Panc1 (cell line): ENCODE data around the gene SLC2A5.

Source experiments
- POLR2AphosphoS5 ChIP-seq: IDR thresholded peaks from 2 replicates; pipeline ENCODE4 v1.6.1; 2012; ENCODE audit warnings: mild to moderate bottlenecking, low read depth, low read length, moderate library complexity
- SIN3A ChIP-seq: IDR thresholded peaks from 2 replicates; pipeline ENCODE4 v1.6.1; 2012; ENCODE audit warnings: low read depth, mild to moderate bottlenecking, low read length, moderate library complexity, borderline replicate concordance; ENCODE audit not compliant: insufficient read depth
- TCF7L2 ChIP-seq: IDR thresholded peaks from 2 replicates; pipeline ENCODE4 v1.6.1; 2011; ENCODE audit warnings: mild to moderate bottlenecking, low read depth, low read length, inconsistent platforms
- TF ChIP-seq, protein P1 (sequence below): fragments of 450-650 bp; IDR thresholded peaks from 2 replicates; pipeline ENCODE4 v1.5.1; 2017; ENCODE audit warnings: mild to moderate bottlenecking
- TF ChIP-seq, protein P2 (sequence below), 2 experiments: IDR thresholded peaks; 2 replicates each; pipeline ENCODE4 v1.6.1; 2011 to 2012; ENCODE audit warnings: low read depth in 2 of 2, control low read depth in 1 of 2, low read length in 1 of 2, mild to moderate bottlenecking in 1 of 2, moderate library complexity in 1 of 2; ENCODE audit not compliant: insufficient read depth in 1 of 2

DNA sequence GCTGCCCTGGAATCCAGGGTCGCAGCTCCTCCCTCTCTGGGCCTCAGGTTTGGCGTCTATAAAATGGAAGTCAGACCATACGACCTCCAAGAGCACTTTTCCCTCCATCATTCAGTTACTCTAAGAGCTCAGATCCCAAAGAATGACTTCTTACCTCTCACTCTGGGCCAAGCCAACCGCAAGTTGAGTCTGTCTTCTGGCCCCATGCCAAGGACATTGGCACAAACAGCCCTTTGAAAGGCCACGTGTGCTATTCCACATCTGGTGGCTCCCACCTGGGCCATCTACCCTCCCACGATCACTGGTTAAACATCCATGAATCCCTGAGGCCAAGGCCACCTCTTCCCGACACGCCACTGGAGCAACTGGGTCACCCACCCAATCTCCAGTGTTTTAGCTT, 55.6 kb downstream of the SLC2A5 start:
- TF ChIP-seq, protein P1, sequence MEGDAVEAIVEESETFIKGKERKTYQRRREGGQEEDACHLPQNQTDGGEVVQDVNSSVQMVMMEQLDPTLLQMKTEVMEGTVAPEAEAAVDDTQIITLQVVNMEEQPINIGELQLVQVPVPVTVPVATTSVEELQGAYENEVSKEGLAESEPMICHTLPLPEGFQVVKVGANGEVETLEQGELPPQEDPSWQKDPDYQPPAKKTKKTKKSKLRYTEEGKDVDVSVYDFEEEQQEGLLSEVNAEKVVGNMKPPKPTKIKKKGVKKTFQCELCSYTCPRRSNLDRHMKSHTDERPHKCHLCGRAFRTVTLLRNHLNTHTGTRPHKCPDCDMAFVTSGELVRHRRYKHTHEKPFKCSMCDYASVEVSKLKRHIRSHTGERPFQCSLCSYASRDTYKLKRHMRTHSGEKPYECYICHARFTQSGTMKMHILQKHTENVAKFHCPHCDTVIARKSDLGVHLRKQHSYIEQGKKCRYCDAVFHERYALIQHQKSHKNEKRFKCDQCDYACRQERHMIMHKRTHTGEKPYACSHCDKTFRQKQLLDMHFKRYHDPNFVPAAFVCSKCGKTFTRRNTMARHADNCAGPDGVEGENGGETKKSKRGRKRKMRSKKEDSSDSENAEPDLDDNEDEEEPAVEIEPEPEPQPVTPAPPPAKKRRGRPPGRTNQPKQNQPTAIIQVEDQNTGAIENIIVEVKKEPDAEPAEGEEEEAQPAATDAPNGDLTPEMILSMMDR = no peak
- TF ChIP-seq POLR2AphosphoS5 = no peak
- TF ChIP-seq, protein P2, sequence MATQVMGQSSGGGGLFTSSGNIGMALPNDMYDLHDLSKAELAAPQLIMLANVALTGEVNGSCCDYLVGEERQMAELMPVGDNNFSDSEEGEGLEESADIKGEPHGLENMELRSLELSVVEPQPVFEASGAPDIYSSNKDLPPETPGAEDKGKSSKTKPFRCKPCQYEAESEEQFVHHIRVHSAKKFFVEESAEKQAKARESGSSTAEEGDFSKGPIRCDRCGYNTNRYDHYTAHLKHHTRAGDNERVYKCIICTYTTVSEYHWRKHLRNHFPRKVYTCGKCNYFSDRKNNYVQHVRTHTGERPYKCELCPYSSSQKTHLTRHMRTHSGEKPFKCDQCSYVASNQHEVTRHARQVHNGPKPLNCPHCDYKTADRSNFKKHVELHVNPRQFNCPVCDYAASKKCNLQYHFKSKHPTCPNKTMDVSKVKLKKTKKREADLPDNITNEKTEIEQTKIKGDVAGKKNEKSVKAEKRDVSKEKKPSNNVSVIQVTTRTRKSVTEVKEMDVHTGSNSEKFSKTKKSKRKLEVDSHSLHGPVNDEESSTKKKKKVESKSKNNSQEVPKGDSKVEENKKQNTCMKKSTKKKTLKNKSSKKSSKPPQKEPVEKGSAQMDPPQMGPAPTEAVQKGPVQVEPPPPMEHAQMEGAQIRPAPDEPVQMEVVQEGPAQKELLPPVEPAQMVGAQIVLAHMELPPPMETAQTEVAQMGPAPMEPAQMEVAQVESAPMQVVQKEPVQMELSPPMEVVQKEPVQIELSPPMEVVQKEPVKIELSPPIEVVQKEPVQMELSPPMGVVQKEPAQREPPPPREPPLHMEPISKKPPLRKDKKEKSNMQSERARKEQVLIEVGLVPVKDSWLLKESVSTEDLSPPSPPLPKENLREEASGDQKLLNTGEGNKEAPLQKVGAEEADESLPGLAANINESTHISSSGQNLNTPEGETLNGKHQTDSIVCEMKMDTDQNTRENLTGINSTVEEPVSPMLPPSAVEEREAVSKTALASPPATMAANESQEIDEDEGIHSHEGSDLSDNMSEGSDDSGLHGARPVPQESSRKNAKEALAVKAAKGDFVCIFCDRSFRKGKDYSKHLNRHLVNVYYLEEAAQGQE (IDR thresholded peaks at IDR 0.05; ENCODE audit: insufficient read depth in 1 of 2, low read depth in 2 of 2, low read length in 1 of 2) = no peak
- TF ChIP-seq SIN3A = no peak
- no peak for TF ChIP-seq TCF7L2
